HG02981 (cell line): ENCODE measurements around the gene UBE2E3.

Source experiments
- ATAC-seq: cut with Tn5 transposase; IDR thresholded peaks from one replicate; pipeline ENCODE4 v1.9.1; 2021; ENCODE audit warnings: mild to moderate bottlenecking, moderate library complexity; ENCODE audit not compliant: unreplicated experiment

Gene UBE2E3

GRCh38 chr2:180980106-180980942, at the start of gene UBE2E3:
TSS of gene UBE2E3 (plus strand) at chr2:180980605. CDS start at chr2:180982043, 1,438 bp downstream.
- ATAC-seq = peak; percentile 72

- no peak for ATAC-seq
These were observed 48.6 kb upstream of the UBE2E3 start for GRCh38 chr2:180931841-180932240.

DNA sequence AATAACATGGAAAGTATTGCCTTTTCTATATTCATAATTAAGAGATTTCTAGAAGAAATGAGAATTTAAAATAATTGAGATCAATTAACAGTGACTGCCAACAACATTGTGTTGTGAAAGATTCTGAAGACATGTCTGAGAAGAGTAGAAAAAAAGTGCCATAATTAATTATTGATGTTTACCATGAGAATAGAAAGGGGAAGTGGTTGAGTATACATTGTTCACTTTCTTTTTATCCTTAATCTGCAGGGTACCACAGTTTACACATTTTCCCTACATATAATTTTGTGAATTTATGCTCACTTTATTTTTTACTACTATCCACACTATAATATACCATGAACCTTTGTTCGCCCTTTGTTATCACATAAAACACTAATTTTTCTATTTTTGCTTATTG, 47.1 kb upstream of the UBE2E3 start:
- peak; percentile 52 for ATAC-seq

DNA sequence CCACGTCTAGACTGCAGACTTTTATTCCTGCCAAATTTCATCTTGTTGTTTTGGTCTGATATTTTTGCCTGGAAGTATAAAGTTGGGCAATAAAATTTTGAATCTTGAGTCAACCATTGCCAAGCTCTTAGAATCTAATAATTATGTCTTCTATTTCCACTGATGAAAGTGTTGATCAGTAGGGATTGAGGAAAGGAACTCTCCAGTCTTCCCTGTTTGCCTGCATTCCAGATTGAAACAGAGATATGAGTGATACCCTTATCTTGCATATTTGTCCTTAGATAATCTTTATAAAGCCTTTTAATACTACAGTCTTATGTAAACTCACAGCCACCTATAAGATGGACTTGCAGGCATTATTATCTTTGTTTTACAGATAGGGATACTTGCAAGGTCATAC, 45.5 kb upstream of the UBE2E3 start:
- ATAC-seq = no peak

DNA sequence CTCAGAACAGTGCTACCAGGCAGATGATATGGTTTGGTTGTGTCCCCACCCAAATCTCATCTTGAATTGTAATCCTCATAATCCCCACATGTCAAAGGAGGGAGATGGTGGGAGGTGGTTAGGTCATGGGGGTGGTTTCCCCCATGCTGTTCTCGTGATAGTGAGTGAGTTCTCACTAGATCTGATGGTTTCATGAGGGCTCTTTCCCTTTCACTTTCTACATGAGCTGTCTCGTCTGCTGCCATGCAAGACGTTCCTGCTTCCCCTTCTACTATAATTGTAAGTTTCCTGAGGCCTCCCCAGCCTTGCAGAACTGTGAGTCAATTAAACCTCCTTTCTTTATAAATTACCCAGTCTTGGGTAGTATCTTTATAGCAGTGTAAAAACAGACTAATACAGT, 42.9 kb upstream of the UBE2E3 start:
- peak; percentile 88 for ATAC-seq

DNA sequence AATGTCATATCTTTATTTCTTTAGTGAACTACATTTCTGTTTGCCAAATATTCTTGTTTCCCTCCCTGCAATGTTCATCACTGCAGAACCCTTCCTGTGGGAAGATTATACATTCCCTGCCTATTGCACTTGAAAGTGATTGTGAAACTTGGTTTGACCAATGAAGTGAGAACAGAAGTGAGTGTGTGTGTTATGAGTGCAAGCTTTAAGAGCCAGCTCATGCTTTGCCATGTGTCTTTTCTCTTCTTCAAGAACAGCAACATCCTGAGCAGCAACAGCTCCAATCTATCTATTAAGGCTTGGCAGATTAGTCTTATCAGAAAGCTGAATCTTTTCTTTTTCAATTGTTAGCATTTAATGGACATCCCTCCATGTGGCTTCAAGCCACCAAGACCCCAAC, 42.0 kb upstream of the UBE2E3 start:
- ATAC-seq = peak; percentile 40

GRCh38 chr2:180943275-180943674, 37.1 kb upstream of the UBE2E3 start:
- ATAC-seq = no peak

- no peak for ATAC-seq
These were observed 36.0 kb upstream of the UBE2E3 start for GRCh38 chr2:180944372-180944771.

DNA sequence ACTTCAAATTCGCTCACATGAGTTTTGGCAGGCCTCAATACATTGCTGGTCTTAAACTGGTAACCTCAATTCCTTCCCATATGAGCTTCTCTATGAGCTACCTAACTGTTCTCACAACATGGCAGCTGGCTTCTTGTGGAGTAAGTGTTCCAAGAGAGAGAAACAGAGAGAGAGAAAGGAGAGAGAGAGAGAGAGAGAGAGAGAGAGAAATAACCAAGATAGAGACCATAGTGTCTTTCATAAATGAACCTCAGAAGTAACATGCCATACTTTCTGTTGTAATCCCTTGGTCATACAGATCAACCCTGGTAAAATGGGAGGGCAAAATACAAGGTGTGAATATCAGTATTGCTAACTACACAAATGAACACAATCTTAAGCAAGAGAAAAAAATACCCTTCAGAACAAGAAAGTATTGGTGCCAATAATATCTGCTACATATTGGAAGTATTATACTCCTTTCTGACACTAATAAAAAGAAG, 33.2 kb upstream of the UBE2E3 start:
- no peak for ATAC-seq

DNA sequence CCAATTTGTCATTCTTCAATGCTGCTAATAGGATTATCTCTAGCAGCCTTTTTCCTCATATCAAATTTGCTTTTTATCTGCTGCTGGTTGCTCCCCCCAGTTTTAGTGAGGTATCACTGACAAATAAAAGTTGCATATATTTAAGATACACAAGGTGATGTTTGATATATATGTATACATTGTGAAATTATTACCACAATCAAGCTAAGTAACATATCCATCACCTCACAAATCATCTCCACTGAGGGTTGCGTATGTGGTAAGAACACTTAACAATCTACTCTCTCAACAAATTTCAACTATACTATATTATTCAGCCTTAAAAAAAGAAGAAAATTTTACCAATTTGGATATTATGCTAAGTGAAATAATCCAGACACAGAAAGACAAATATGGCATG, 30.5 kb upstream of the UBE2E3 start:
- no peak for ATAC-seq

DNA sequence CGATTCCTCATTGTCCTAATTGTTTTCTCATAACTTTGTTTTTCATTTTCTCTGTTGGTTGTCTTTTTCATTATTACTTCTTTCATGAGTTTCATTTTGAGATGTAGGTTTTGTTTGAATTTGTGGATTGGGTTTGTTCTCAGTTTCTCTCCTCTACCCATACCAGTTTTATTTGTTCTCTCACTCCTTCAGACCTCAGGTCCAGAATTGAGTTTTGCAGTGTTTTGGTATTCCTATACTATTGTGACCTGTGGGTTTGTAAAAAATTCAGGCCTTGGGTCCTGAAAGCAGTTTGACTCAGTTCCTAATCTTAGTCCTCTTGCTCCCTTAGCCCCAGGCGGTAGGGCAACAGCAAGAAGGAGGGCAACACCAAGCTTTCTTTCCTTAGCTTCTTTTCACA, 28.3 kb upstream of the UBE2E3 start:
- no peak for ATAC-seq

DNA sequence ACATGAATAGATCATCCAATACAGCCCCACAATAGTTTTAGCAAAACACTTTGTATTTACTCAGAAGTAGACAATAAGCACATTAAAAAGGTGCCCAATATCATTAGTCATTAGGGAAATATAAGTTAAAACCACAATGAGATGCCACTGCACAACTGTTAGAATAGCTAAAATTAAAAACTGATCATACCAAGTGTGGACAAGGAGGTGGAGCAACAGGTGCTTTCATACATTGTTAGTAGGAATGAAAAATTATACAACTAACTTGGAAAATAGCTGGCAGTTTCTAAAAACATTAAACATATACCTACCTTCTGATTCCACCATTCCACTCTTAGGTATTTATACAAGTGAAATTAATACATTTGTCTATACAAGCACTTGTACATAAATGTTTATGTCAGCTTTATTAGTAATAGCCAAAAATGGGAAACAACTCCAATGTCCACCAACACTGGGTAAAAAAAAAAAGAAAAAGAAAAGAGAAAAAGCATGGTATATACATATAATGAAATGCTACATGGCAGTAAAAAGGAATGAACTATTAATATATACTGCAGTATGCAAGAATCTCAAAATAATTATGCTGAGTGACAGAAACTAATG, 27.6 kb upstream of the UBE2E3 start:
- ATAC-seq = no peak

DNA sequence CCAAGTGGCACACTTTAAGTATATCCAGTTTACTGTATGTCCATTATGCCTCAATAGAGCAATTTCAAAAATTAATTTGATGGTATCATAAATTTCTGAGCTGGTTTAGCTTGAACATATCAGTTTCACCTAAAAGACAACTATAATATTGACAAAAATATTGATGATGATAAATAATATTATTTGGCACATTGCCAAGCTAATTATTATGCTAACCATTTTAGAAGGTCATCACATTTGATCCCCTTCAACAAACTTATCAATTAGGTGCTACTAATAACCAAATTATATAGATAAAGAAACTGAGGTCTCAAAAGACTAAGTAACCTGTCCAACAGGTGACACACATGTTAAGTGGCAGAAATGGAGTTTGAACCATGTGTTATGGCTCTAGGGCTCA, 26.9 kb upstream of the UBE2E3 start:
- no peak for ATAC-seq

DNA sequence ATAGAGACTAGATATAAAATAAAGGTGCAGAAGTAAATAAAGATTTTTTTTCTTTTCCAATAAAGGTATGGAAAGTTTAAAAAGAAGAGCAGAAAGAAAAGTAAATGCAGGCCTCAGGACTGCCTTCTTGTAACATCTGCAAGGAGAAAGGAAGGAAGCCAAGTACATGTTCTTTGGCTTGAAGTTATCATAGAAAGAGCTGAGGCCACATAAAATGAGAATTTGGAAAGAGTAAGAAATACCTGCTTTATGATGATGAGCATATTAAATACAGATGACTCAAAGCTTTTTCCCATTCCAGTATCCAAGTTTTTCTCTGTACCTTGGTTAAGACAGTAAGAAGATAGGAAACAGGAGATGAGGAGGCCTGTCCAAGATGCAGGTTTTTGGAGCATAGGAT, 25.3 kb upstream of the UBE2E3 start:
- ATAC-seq = no peak

- ATAC-seq = no peak
These were observed 20.6 kb upstream of the UBE2E3 start for GRCh38 chr2:180959787-180960186.

DNA sequence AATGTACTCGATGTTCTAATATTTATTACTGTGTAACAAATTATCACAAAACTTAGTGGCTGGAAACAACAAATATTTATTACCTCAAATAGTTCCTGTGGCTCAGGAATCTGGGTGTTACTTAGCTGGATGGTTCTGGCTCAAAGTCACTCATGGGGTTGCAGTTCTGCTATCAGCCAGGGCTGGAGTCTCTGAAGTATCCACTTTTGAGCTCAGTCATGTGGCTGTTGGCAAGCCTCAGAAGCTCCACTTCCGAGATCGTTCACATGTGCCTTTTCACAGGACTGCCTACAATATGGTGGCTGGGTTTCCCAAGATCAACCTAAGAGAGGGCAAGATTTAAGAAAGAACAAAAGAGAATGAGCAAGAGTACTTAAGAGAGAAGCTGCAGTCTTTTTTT, 19.4 kb upstream of the UBE2E3 start:
- ATAC-seq = no peak

GRCh38 chr2:180962727-180963314, 17.6 kb upstream of the UBE2E3 start:
- ATAC-seq = no peak

DNA sequence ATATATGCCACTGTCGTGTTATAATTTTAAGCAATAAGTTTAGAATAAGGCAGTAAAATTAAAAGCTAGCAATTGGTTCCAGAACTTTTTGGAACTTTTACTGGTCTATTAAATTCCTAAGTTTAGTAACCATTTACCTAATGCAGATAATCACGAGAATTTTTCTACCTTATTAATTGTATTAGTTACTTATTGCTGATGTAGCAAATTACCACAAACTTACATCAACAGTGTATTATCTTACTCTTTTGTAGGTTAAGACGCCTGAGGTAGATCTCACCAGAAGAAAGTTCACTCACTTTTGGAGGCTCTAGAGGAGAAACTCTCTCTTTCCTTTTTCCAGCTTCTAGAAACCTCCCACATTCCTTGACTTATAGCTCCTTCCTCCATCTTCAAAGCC, 14.0 kb upstream of the UBE2E3 start:
- no peak for ATAC-seq

DNA sequence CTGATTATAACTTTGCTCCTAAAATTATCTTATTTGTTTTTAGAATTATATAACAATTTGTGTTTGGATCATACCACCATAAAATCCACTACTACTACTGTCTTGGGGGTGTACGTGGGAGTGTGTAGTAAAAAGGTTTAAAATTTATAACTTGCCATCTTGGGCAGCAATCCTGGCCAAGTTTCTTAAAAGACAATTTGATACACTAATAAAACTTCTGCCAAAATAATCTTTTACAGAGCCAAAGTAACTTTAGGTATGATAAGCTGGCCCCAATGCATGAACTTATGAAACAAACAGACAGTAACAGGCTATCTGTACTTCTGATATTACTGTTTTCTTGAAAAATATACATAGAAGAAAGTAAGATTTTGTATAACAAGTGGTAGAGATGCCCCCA, 11.3 kb upstream of the UBE2E3 start:
- no peak for ATAC-seq

GRCh38 chr2:180970016-180970415, 10.4 kb upstream of the UBE2E3 start:
- no peak for ATAC-seq

DNA sequence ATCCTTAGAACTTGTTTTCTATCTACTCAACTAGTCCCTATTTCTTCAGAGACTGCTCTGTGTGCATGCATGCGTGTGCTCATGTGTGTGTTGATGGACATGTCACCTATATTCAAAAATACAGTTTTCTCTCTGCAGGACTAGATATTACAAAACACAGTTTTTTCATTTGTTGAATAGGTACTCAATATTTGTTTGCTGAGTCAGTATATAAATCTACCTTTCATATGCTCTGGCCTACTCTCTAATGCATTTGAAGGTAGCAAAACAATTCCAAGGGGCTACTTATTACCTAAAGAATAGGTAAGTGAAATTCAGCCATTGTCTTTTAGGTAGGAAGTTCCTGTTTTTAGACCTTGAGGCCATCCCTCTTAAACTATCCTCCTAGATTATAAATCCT, 8.6 kb upstream of the UBE2E3 start:
- ATAC-seq = no peak

- no peak for ATAC-seq
These were observed 4.8 kb upstream of the UBE2E3 start for GRCh38 chr2:180975585-180975984.
